ENCODE data around the gene COL25A1.

DNA sequence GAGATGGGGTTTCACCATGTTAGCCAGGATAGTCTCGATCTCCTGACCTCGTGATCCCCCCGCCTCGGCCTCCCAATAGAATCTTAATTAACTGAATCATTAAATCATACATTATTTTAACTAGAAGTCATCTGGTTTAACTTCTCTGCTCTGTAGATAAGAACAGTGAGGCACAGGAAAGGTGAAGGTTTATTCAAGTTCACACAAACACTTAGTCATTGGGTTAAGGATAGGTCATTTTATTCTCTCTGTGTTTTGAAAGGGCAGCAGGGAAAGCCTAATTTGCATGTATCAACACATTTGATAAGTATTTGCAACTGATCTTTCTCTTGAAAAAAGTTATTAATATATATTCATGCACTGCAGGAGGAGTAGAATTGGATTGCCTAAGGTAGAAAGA lies 538.5 kb downstream of the COL25A1 start:
- TF ChIP-seq, protein P1, sequence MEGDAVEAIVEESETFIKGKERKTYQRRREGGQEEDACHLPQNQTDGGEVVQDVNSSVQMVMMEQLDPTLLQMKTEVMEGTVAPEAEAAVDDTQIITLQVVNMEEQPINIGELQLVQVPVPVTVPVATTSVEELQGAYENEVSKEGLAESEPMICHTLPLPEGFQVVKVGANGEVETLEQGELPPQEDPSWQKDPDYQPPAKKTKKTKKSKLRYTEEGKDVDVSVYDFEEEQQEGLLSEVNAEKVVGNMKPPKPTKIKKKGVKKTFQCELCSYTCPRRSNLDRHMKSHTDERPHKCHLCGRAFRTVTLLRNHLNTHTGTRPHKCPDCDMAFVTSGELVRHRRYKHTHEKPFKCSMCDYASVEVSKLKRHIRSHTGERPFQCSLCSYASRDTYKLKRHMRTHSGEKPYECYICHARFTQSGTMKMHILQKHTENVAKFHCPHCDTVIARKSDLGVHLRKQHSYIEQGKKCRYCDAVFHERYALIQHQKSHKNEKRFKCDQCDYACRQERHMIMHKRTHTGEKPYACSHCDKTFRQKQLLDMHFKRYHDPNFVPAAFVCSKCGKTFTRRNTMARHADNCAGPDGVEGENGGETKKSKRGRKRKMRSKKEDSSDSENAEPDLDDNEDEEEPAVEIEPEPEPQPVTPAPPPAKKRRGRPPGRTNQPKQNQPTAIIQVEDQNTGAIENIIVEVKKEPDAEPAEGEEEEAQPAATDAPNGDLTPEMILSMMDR (IDR thresholded peaks at IDR 0.05; ENCODE audit: low read depth, low read length), result no peak
- TF ChIP-seq EZH2phosphoT487 (IDR thresholded peaks at IDR 0.05; ENCODE audit: low read depth), result no peak
